GM13976 (cell line): Measurements from ENCODE around the gene MACROD1.

Experiments
- DNase-seq: peaks from one replicate; pipeline ENCODE4 v3.0.0; 2012; ENCODE audit warnings: low spot score
- in situ Hi-C: fragments of 300-500 bp; cut with MboI; formaldehyde crosslinking; loops from one replicate; pipeline ENCODE4 v1.12.0; 2022; ENCODE audit warnings: low sequenced_read_pairs, mixed read lengths, inconsistent platforms; ENCODE audit not compliant: unreplicated experiment
- TF ChIP-seq, protein P1 (sequence below): IDR thresholded peaks from 2 replicates; pipeline ENCODE4 v1.5.1; 2012; ENCODE audit warnings: borderline replicate concordance, mild to moderate bottlenecking; ENCODE audit not compliant: insufficient read depth; ENCODE audit errors: extremely low read depth, missing control alignments, control extremely low read depth

The MACROD1 gene

GRCh38 chr11:64139049-64139448 is 26.9 kb downstream of the MACROD1 start:
- in situ Hi-C loops: no loop called here
- TF ChIP-seq, protein P1, sequence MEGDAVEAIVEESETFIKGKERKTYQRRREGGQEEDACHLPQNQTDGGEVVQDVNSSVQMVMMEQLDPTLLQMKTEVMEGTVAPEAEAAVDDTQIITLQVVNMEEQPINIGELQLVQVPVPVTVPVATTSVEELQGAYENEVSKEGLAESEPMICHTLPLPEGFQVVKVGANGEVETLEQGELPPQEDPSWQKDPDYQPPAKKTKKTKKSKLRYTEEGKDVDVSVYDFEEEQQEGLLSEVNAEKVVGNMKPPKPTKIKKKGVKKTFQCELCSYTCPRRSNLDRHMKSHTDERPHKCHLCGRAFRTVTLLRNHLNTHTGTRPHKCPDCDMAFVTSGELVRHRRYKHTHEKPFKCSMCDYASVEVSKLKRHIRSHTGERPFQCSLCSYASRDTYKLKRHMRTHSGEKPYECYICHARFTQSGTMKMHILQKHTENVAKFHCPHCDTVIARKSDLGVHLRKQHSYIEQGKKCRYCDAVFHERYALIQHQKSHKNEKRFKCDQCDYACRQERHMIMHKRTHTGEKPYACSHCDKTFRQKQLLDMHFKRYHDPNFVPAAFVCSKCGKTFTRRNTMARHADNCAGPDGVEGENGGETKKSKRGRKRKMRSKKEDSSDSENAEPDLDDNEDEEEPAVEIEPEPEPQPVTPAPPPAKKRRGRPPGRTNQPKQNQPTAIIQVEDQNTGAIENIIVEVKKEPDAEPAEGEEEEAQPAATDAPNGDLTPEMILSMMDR: no peak
- DNase-seq: no peak

- DNase-seq: no peak
- TF ChIP-seq, protein P1: no peak
- in situ Hi-C loops: no loop called here
These were observed 27.5 kb downstream of the MACROD1 start for GRCh38 chr11:64138398-64138797.

GRCh38 chr11:64136765-64137441 is 29.0 kb downstream of the MACROD1 start:
- in situ Hi-C loops: no loop called here
- DNase-seq: no peak
- TF ChIP-seq, protein P1: no peak

- no peak for DNase-seq
- in situ Hi-C loops: no loop called here
- TF ChIP-seq, protein P1: no peak
These were observed 30.2 kb downstream of the MACROD1 start for GRCh38 chr11:64135711-64136110.

DNA sequence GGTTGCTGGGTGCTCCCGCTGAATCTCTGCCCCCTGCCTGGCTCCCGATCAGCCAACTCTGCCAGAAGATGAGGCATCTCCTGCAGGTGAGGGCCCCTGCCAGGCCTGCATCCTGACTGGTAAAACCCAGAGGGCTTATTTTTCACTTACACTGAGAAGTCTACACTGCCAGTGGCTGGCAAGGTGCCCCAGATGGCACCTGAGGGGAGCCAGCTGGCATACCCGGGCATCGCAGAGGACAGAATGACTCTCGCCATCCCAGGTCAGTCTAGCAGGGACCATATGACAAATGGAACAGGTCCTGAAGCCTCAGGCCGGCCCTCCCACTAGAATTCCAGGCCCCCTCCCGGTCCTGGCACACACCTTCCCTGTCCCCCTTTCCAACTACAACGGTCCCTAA is 30.9 kb downstream of the MACROD1 start:
- TF ChIP-seq, protein P1: no peak
- DNase-seq: no peak
- in situ Hi-C loops: no loop called here

GRCh38 chr11:64132982-64133705 is 32.8 kb downstream of the MACROD1 start:
- DNase-seq: no peak
- in situ Hi-C loops: no loop called here

More at GRCh38 chr11:64132982-64133705, 32.8 kb downstream of the MACROD1 start:
- TF ChIP-seq, protein P1: no peak
